Neural crest cell (in vitro differentiated cells): ENCODE data around the gene DHDH. TPM values are rescaled to one million over a fixed set of nuclear protein-coding genes. Genes with fewer than 3 reads are reported as not detected.
"Not testable (repeated sequence)": the region's sequence is repeated elsewhere in the genome, so short reads cannot be mapped to it uniquely, and the experiment has no call there.

Source experiments
- DNase-seq: peaks from one replicate; pipeline ENCODE4 v3.0.0; 2021; ENCODE audit warnings: low read depth, mixed read lengths, low spot score
- H3K27ac Mint-ChIP-seq: one replicate; pipeline ENCODE4 v1.8.0; 2021; ENCODE audit warnings: mild to moderate bottlenecking, mixed read lengths; ENCODE audit not compliant: unreplicated experiment
- H3K27me3 Mint-ChIP-seq: 2 replicates; pipeline ENCODE4 v1.8.0; 2021; ENCODE audit warnings: low read depth, mild to moderate bottlenecking, mixed read lengths
- H3K36me3 Mint-ChIP-seq: 2 replicates; pipeline ENCODE4 v1.8.0; 2021; ENCODE audit warnings: low read depth, mild to moderate bottlenecking, mixed read lengths
- H3K4me1 Mint-ChIP-seq: 2 replicates; pipeline ENCODE4 v1.8.0; 2021; ENCODE audit warnings: mixed read lengths
- H3K4me3 Mint-ChIP-seq: one replicate; pipeline ENCODE4 v1.8.0; 2021; ENCODE audit warnings: mild to moderate bottlenecking, mixed read lengths
- H3K9me3 Mint-ChIP-seq: 2 replicates; pipeline ENCODE4 v1.8.0; 2021; ENCODE audit warnings: mixed read lengths
- CTCF ChIP-seq: fragments of 200-600 bp; sonication (generic); conservative IDR thresholded peaks from 2 replicates; pipeline ENCODE4 v1.5.0; 2021; ENCODE audit warnings: antibody characterized with exemption, mild to moderate bottlenecking
- total RNA-seq: library from RNA; stranded (reverse); gene quantifications from 2 replicates; pipeline ENCODE4 v1.2.1, GENCODE V29; 2021

Gene DHDH
- total RNA-seq, 1 donor from 2014 or later: 0.47 TPM

GRCh38 chr19:48905664-48906063 lies 27.8 kb upstream of the DHDH start:
- DNase-seq: no peak
- Mint-ChIP-seq H3K27me3 (no peaks in the 10 kb centered on the region), H3K27ac (no peak overlapping the region), H3K4me1 (peaks cover 11% of the 10 kb centered on the region), H3K9me3 (no peaks in the 10 kb centered on the region), H3K36me3 (peaks cover 11% of the 10 kb centered on the region), H3K4me3 (no peak overlapping the region)
- TF ChIP-seq CTCF: no peak

- Mint-ChIP-seq H3K9me3 (no peaks in the 10 kb centered on the region), H3K36me3 (peaks cover 11% of the 10 kb centered on the region), H3K4me1 (peaks cover 4% of the 10 kb centered on the region), H3K27ac (no peak overlapping the region), H3K4me3 (no peak overlapping the region), H3K27me3 (no peaks in the 10 kb centered on the region)
- DNase-seq: no peak
- TF ChIP-seq CTCF: no peak
Observed at GRCh38 chr19:48906324-48906723, 27.2 kb upstream of the DHDH start.

- peak overlapping the region; percentile 54 for H3K4me3 Mint-ChIP-seq
- DNase-seq: no peak
- H3K27ac Mint-ChIP-seq: no peak overlapping the region
- H3K27me3 Mint-ChIP-seq: no peaks in the 10 kb centered on the region
- no peaks in the 10 kb centered on the region for H3K9me3 Mint-ChIP-seq
- TF ChIP-seq CTCF: no peak
- H3K36me3 Mint-ChIP-seq: peaks cover 11% of the 10 kb centered on the region
- peaks cover under 1% of the 10 kb centered on the region for H3K4me1 Mint-ChIP-seq
Observed at GRCh38 chr19:48907671-48908070, 25.8 kb upstream of the DHDH start.

- not testable (repeated sequence) for DNase-seq, H3K4me3 Mint-ChIP-seq, H3K27ac Mint-ChIP-seq, H3K9me3 Mint-ChIP-seq, H3K4me1 Mint-ChIP-seq, H3K27me3 Mint-ChIP-seq
- peaks cover 18% of the 10 kb centered on the region for H3K36me3 Mint-ChIP-seq
Observed at GRCh38 chr19:48909424-48910077, 23.9 kb upstream of the DHDH start.

GRCh38 chr19:48910803-48911202 lies 22.7 kb upstream of the DHDH start:
- DNase-seq: no peak
- no peaks in the 10 kb centered on the region for H3K27me3 Mint-ChIP-seq
- H3K9me3 Mint-ChIP-seq: no peaks in the 10 kb centered on the region
- no peak overlapping the region for H3K4me3 Mint-ChIP-seq
- no peaks in the 10 kb centered on the region for H3K4me1 Mint-ChIP-seq
- H3K36me3 Mint-ChIP-seq: peaks cover 14% of the 10 kb centered on the region
- TF ChIP-seq CTCF: no peak
- H3K27ac Mint-ChIP-seq: no peak overlapping the region

- no peaks in the 10 kb centered on the region for H3K27me3 Mint-ChIP-seq
- peaks cover 14% of the 10 kb centered on the region for H3K36me3 Mint-ChIP-seq
- no peak for DNase-seq
- no peak for TF ChIP-seq CTCF
- H3K4me3 Mint-ChIP-seq: no peak overlapping the region
- no peak overlapping the region for H3K27ac Mint-ChIP-seq
- no peaks in the 10 kb centered on the region for H3K9me3 Mint-ChIP-seq
- no peaks in the 10 kb centered on the region for H3K4me1 Mint-ChIP-seq
Observed at GRCh38 chr19:48913114-48913889, 20.2 kb upstream of the DHDH start.
